Choroid plexus epithelial cell (primary cell): ENCODE measurements around the gene TRAK1.

ENCODE experiments used
- DNase-seq: peaks from one replicate; pipeline ENCODE4 v3.0.0-alpha.2; 2010; ENCODE audit warnings: low read depth
- H3K4me3 ChIP-seq: 2 replicates; pipeline ENCODE4 v1.5.1; 2011; ENCODE audit warnings: low read depth, mild to moderate bottlenecking, control low read depth, low read length, moderate library complexity
- CTCF ChIP-seq: conservative IDR thresholded peaks from 2 replicates; pipeline ENCODE4 v1.5.1; 2011; ENCODE audit warnings: low read depth, mild to moderate bottlenecking, control low read depth, inconsistent platforms, low read length, moderate library complexity

The TRAK1 gene

GRCh38 chr3:42117175-42118008, 26.2 kb downstream of the TRAK1 start:
- H3K4me3 ChIP-seq, result no peak overlapping the region
- DNase-seq, result peak; percentile 81
- TF ChIP-seq CTCF, result peak; percentile 81

- TF ChIP-seq CTCF, result peak; percentile 64
- no peak overlapping the region for H3K4me3 ChIP-seq
- peak; percentile 72 for DNase-seq
Observed at GRCh38 chr3:42118762-42119361, 27.7 kb downstream of the TRAK1 start.

- no peak for TF ChIP-seq CTCF
- DNase-seq, result peak; percentile 35
- no peak overlapping the region for H3K4me3 ChIP-seq
Observed at GRCh38 chr3:42119561-42120355, 28.6 kb downstream of the TRAK1 start.

GRCh38 chr3:42120866-42121265, 29.7 kb downstream of the TRAK1 start:
- H3K4me3 ChIP-seq, result no peak overlapping the region
- TF ChIP-seq CTCF, result no peak
- no peak for DNase-seq

- no peak overlapping the region for H3K4me3 ChIP-seq
- TF ChIP-seq CTCF, result no peak
- no peak for DNase-seq
Observed at GRCh38 chr3:42122261-42123011, 31.3 kb downstream of the TRAK1 start.

- DNase-seq, result peak; percentile 57
- TF ChIP-seq CTCF, result no peak
- H3K4me3 ChIP-seq, result no peak overlapping the region
Observed at GRCh38 chr3:42123012-42123581, 31.9 kb downstream of the TRAK1 start.
